ENCODE results near the gene PPOX.

Gene PPOX

GRCh38 chr1:161199506-161200139 is 33.4 kb downstream of the PPOX start:
- no peak for DNase-seq

- DNase-seq: peak; percentile 52
These were observed 34.3 kb downstream of the PPOX start for GRCh38 chr1:161200421-161200991.

- no peak for DNase-seq
These were observed 35.0 kb downstream of the PPOX start for GRCh38 chr1:161200992-161201835.

- DNase-seq: peak; percentile 98
These were observed 35.8 kb downstream of the PPOX start, which contains the start of gene NDUFS2 for GRCh38 chr1:161201836-161202712. Gene NDUFS2, plus strand, starts transcription at chr1:161202367. Its CDS starts 19 bp downstream, at chr1:161202386.

- DNase-seq: no peak
These were observed 40.4 kb downstream of the PPOX start for GRCh38 chr1:161206411-161207140.

GRCh38 chr1:161207173-161207572 is 40.9 kb downstream of the PPOX start:
- DNase-seq: no peak

- peak; percentile 82 for DNase-seq
These were observed 43.7 kb downstream of the PPOX start for GRCh38 chr1:161209790-161210409.

- DNase-seq: no peak
These were observed 48.1 kb downstream of the PPOX start for GRCh38 chr1:161214369-161214768.

- DNase-seq: peak; percentile 21
These were observed 48.9 kb downstream of the PPOX start, which contains the start of gene FCER1G for GRCh38 chr1:161215076-161215475. Gene FCER1G, plus strand, starts transcription at chr1:161215295. Its CDS starts 27 bp downstream, at chr1:161215322.

- peak; percentile 19 for DNase-seq
These were observed 50.9 kb downstream of the PPOX start for GRCh38 chr1:161216945-161217712.

- no peak for DNase-seq
These were observed 51.6 kb downstream of the PPOX start for GRCh38 chr1:161217831-161218230.

- no peak for DNase-seq
These were observed 52.3 kb downstream of the PPOX start for GRCh38 chr1:161218301-161219077.

GRCh38 chr1:161219078-161219892 is 53.1 kb downstream of the PPOX start:
- no peak for DNase-seq

GRCh38 chr1:161220002-161220401 is 53.8 kb downstream of the PPOX start:
- DNase-seq: no peak
